ENCODE measurements around the gene ARSG. TPM values are rescaled to one million over a fixed set of nuclear protein-coding genes. Genes with fewer than 3 reads are reported as not detected.

ARSG gene
- total and polyA plus RNA-seq, 2 of the 8 experiments (the other 6 are each of a cell fraction or from before 2014, with no cell fraction given) = 3.3 to 4.0 TPM

DNA sequence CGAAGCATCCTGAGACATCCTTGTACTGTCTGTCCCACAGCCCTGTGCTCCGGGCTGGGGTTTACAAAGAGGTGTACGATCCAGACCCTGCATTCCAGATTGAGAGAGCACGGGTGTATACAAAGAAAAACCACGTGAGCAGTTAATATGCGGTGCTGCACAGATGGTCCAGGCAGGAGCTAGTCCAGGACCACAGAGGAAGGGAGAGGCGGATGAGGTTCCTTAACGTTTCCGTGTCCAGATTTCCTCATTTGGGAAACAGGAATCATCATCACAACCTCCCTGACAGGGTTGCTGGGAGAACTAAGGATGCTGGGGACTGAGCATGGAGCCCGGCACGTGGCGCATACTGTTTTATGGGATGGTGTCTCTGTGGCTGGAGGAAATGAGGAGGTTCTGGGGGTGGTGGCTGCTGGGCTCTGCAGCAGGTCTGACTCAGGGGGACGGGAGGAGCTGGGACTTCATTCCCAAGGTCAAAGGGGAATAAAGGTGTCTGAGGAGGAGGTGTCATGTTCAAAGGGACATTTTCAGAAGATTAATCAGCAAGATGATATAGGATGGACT lies 139.8 kb downstream of the ARSG start (continued):
- TF ChIP-seq CHD7 (IDR thresholded peaks at IDR 0.05; ENCODE audit: insufficient replicate concordance, low read length) (no peak), SIN3A (conservative IDR thresholded peaks at IDR 0.05 in 1 of 2, IDR thresholded peaks at IDR 0.05 in 1 of 2; ENCODE audit: low read depth in 1 of 2, low read length in 2 of 2) (no peak), SIRT6 (IDR thresholded peaks at IDR 0.05; ENCODE audit: low read length) (no peak), NRF1 (IDR thresholded peaks at IDR 0.05; ENCODE audit: low read depth, low read length) (no peak), MAFK (IDR thresholded peaks at IDR 0.05; ENCODE audit: low read depth, low read length) (no peak)
- TF ChIP-seq, protein P1, sequence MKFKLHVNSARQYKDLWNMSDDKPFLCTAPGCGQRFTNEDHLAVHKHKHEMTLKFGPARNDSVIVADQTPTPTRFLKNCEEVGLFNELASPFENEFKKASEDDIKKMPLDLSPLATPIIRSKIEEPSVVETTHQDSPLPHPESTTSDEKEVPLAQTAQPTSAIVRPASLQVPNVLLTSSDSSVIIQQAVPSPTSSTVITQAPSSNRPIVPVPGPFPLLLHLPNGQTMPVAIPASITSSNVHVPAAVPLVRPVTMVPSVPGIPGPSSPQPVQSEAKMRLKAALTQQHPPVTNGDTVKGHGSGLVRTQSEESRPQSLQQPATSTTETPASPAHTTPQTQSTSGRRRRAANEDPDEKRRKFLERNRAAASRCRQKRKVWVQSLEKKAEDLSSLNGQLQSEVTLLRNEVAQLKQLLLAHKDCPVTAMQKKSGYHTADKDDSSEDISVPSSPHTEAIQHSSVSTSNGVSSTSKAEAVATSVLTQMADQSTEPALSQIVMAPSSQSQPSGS (IDR thresholded peaks at IDR 0.05; ENCODE audit: low read length) = no peak

Data from H1 (cell line).